A549 (cell line): Measurements from ENCODE around the gene DISC1. TPM values are rescaled to one million over a fixed set of nuclear protein-coding genes. Genes with fewer than 3 reads are reported as not detected.

Source experiments
- ATAC-seq, 2 experiments: fragments of 200-7000 bp in 1 of 2; fragments of >200 bp in 1 of 2; cut with Nextera tagmentation in 1 of 2; cut with Tn5 transposase in 1 of 2; 3 replicates each; pipeline versions ENCODE4 v1.8.0 to v1.9.1; 2018 to 2020; ENCODE audit warnings: mild to moderate bottlenecking in 1 of 2, moderate library complexity in 1 of 2
- CTCF ChIA-PET: fragments of 300-600 bp; sonication (Branson Sonifier 250); formaldehyde crosslinking; extraction: SDS; loops from one replicate; lab custom pipeline; 2021; ENCODE audit warnings: antibody characterized with exemption, inconsistent platforms; lab: Yijun Ruan, JAX
- POLR2A ChIA-PET: fragments of 350-600 bp; formaldehyde crosslinking; extraction: SDS; loops from one replicate; lab custom pipeline; 2021; ENCODE audit warnings: antibody characterized with exemption, inconsistent platforms; lab: Yijun Ruan, JAX
- DNase-seq, 2 experiments: peaks; one replicate each; pipeline versions ENCODE4 v3.0.0 to v3.0.0-alpha.2; 2011 to 2016; ENCODE audit warnings: low read depth in 1 of 2, low spot score in 1 of 2
- FAIRE-seq: peaks from 2 replicates; lab custom pipeline; 2011; peaks lifted over from hg19 to GRCh38; lab: Jason Lieb, UNC
- H3K27ac ChIP-seq, 2 experiments: fragments of >200 bp; sonication (Bioruptor Twin); formaldehyde crosslinking; 3 replicates each; pipeline ENCODE4 v1.5.1; 2016 to 2017
- H3K4me1 ChIP-seq: fragments of >200 bp; sonication (Bioruptor Twin); formaldehyde crosslinking; 3 replicates; pipeline ENCODE4 v1.6.1; 2016
- H3K4me2 ChIP-seq: fragments of >200 bp; sonication (Bioruptor Twin); formaldehyde crosslinking; 3 replicates; pipeline ENCODE4 v1.6.1; 2016
- H3K4me3 ChIP-seq: fragments of >200 bp; sonication (Bioruptor Twin); formaldehyde crosslinking; 3 replicates; pipeline ENCODE4 v1.5.1; 2016
- H3K9me3 ChIP-seq: fragments of >200 bp; sonication (Bioruptor Twin); formaldehyde crosslinking; 3 replicates; pipeline ENCODE4 v1.6.1; 2016
- CHD4 ChIP-seq: fragments of 200-600 bp; sonication (generic); IDR thresholded peaks from 2 replicates; pipeline ENCODE4 v1.6.1; 2016; ENCODE audit warnings: antibody characterized with exemption, mild to moderate bottlenecking, borderline replicate concordance
- EHF ChIP-seq: fragments of 250-450 bp; sonication (Bioruptor Pico); IDR thresholded peaks from 2 replicates; pipeline ENCODE4 v1.5.0; 2020; ENCODE audit warnings: mild to moderate bottlenecking
- ELK1 ChIP-seq: fragments of 150-350 bp; IDR thresholded peaks from 2 replicates; pipeline ENCODE4 v1.6.1; 2014; ENCODE audit warnings: low read depth, mild to moderate bottlenecking, low read length
- EP300 ChIP-seq, 2 experiments: fragments of >200 bp; sonication (Bioruptor Twin); formaldehyde crosslinking; IDR thresholded peaks; 2 replicates in 1 of 2; 3 replicates in 1 of 2; pipeline ENCODE4 v1.6.1; 2016 to 2017
- FOSB ChIP-seq: fragments of 250-450 bp; sonication (Bioruptor Pico); IDR thresholded peaks from 2 replicates; pipeline ENCODE4 v1.5.0; 2020; ENCODE audit warnings: mild to moderate bottlenecking, moderate library complexity
- FOSL2 ChIP-seq, 2 experiments: fragments of 450-650 bp in 1 of 2; fragments of >200 bp in 1 of 2; sonication (Bioruptor Twin) in 1 of 2; formaldehyde crosslinking; IDR thresholded peaks; 2 replicates each; pipeline versions ENCODE4 v1.5.0 to v1.6.1; 2016 to 2020; ENCODE audit warnings: mild to moderate bottlenecking in 1 of 2, moderate library complexity in 1 of 2
- HDAC2 ChIP-seq: fragments of 200-600 bp; sonication (generic); IDR thresholded peaks from 2 replicates; pipeline ENCODE4 v1.6.1; 2016
- HMGXB4 ChIP-seq: fragments of 250-450 bp; sonication (Bioruptor Pico); IDR thresholded peaks from 2 replicates; pipeline ENCODE4 v1.5.0; 2021; ENCODE audit warnings: mild to moderate bottlenecking, moderate library complexity, borderline replicate concordance
- HOXA7 ChIP-seq: fragments of 250-450 bp; sonication (Bioruptor Pico); IDR thresholded peaks from 2 replicates; pipeline ENCODE4 v1.5.0; 2020; ENCODE audit warnings: mild to moderate bottlenecking, moderate library complexity
- HOXB5 ChIP-seq: fragments of 250-450 bp; sonication (Bioruptor Pico); IDR thresholded peaks from 2 replicates; pipeline ENCODE4 v1.5.0; 2020; ENCODE audit warnings: mild to moderate bottlenecking, moderate library complexity
- KDM1A ChIP-seq: fragments of 200-600 bp; sonication (generic); IDR thresholded peaks from 2 replicates; pipeline ENCODE4 v1.6.1; 2016; ENCODE audit warnings: low read depth, mild to moderate bottlenecking
- MAFK ChIP-seq: fragments of 450-650 bp; IDR thresholded peaks from 2 replicates; pipeline ENCODE4 v1.6.1; 2014; ENCODE audit not compliant: partially characterized antibody
- MYC ChIP-seq: IDR thresholded peaks from 2 replicates; pipeline ENCODE4 v1.6.1; 2012; ENCODE audit warnings: mild to moderate bottlenecking, inconsistent platforms, low read length, improper control_type of control experiment, borderline replicate concordance
- NFE2L2 ChIP-seq: fragments of 150-350 bp; conservative IDR thresholded peaks from 2 replicates; pipeline ENCODE4 v1.6.1; 2014; ENCODE audit warnings: low read length
- NPAS2 ChIP-seq: fragments of 250-450 bp; sonication (Bioruptor Pico); IDR thresholded peaks from 2 replicates; pipeline ENCODE4 v1.8.0; 2022; ENCODE audit warnings: mild to moderate bottlenecking, moderate library complexity, borderline replicate concordance
- NR3C1 ChIP-seq: fragments of >200 bp; sonication (Bioruptor Twin); formaldehyde crosslinking; IDR thresholded peaks from 3 replicates; pipeline ENCODE4 v1.6.1; 2017
- PHF8 ChIP-seq: fragments of 200-600 bp; sonication (generic); IDR thresholded peaks from 2 replicates; pipeline ENCODE4 v1.6.1; 2016; ENCODE audit warnings: low read depth, mild to moderate bottlenecking, antibody characterized with exemption, moderate library complexity, borderline replicate concordance
- RAD21 ChIP-seq, 2 experiments: fragments of >200 bp in 1 of 2; sonication (Bioruptor Twin) in 1 of 2; formaldehyde crosslinking in 1 of 2; IDR thresholded peaks in 1 of 2; conservative IDR thresholded peaks in 1 of 2; 2 replicates in 1 of 2; 3 replicates in 1 of 2; pipeline ENCODE4 v1.6.1; 2012 to 2018; ENCODE audit warnings: inconsistent platforms in 1 of 2
- REST ChIP-seq: fragments of 200-600 bp; sonication (generic); IDR thresholded peaks from 2 replicates; pipeline ENCODE4 v1.6.1; 2016; ENCODE audit warnings: antibody characterized with exemption, mild to moderate bottlenecking, moderate library complexity
- RFX5 ChIP-seq: fragments of 450-650 bp; IDR thresholded peaks from 2 replicates; pipeline ENCODE4 v1.7.1; 2014; ENCODE audit warnings: antibody characterized with exemption, mild to moderate bottlenecking, moderate library complexity
- RNF2 ChIP-seq: fragments of 200-600 bp; sonication (generic); IDR thresholded peaks from 2 replicates; pipeline ENCODE4 v1.6.1; 2016; ENCODE audit warnings: low read depth, mild to moderate bottlenecking, antibody characterized with exemption, moderate library complexity, borderline replicate concordance
- TFCP2L1 ChIP-seq: fragments of 250-450 bp; sonication (Bioruptor Pico); IDR thresholded peaks from 2 replicates; pipeline ENCODE4 v1.5.0; 2021; ENCODE audit warnings: mild to moderate bottlenecking
- ZFP36 ChIP-seq: fragments of 450-650 bp; IDR thresholded peaks from 2 replicates; pipeline ENCODE4 v1.6.1; 2014; ENCODE audit warnings: borderline replicate concordance; ENCODE audit not compliant: partially characterized antibody
- ZNF302 ChIP-seq: fragments of 250-450 bp; sonication (Bioruptor Pico); IDR thresholded peaks from 2 replicates; pipeline ENCODE4 v1.9.0; 2021; ENCODE audit warnings: inconsistent platforms, mild to moderate bottlenecking, moderate library complexity
- WGBS: methylation state at CpG from one replicate; pipeline ENCODE4 v1.1.6; 2017; ENCODE audit errors: missing lambda C conversion rate; 5-methylcytosine and 5-hydroxymethylcytosine counted together
- polyA plus RNA-seq, 4 experiments: library from polyadenylated mRNA; depleted of rRNA in 3 of 4; stranded (reverse); fragments of >200 nt; fragmentation: RNase III in 1 of 4; extraction: RNeasy Plus Mini Kit Qiagen cat#74134 plus additional on column Dnase treatment in 1 of 4; gene quantifications; 2 replicates in 3 of 4; 3 replicates in 1 of 4; pipeline ENCODE4 v1.2.3, GENCODE V29; 2011 to 2017
- TF ChIP-seq, protein P1 (sequence below): fragments of 450-650 bp; IDR thresholded peaks from 2 replicates; pipeline ENCODE4 v1.6.1; 2014; ENCODE audit warnings: antibody characterized with exemption
- TF ChIP-seq, protein P2 (sequence below): IDR thresholded peaks from 2 replicates; pipeline ENCODE4 v1.6.1; 2012
- TF ChIP-seq, protein P3 (sequence below): fragments of >200 bp; sonication (Bioruptor Twin); formaldehyde crosslinking; IDR thresholded peaks from 2 replicates; pipeline ENCODE4 v1.6.1; 2016

The DISC1 gene
- polyA plus RNA-seq, 2 of the 4 experiments (the other 2 are of a cell fraction), result 0.39 to 0.74 TPM

- no peaks in the 10 kb centered on the region for H3K9me3 ChIP-seq
- ATAC-seq (no peak), DNase-seq (no peak), FAIRE-seq (no peak)
- 70% methylated on average over 6 of the region's 6 CpGs for WGBS
- H3K4me1 ChIP-seq, result peaks cover 3% of the 10 kb centered on the region; the same call in 1 of the 3 replicates
- no peak overlapping the region for H3K27ac ChIP-seq
- ChIA-PET CTCF (no interaction called here), POLR2A (no interaction called here)
- no peak overlapping the region for H3K4me2 ChIP-seq
- TF ChIP-seq PHF8 (no peak), EHF (CRISPR knock-in tag) (no peak), KDM1A (no peak), REST (no peak), NPAS2 (CRISPR knock-in tag) (no peak), HOXB5 (CRISPR knock-in tag) (no peak), MAFK (no peak), HMGXB4 (no peak), RAD21 (conservative IDR thresholded peaks at IDR 0.05 in 1 of 2, IDR thresholded peaks at IDR 0.05 in 1 of 2) (no peak), NR3C1 (no peak), EP300 (IDR thresholded peaks at IDR 0.05) (no peak), ELK1 (no peak), NFE2L2 (no peak), TFCP2L1 (no peak), ZFP36 (no peak)
- TF ChIP-seq, protein P1, sequence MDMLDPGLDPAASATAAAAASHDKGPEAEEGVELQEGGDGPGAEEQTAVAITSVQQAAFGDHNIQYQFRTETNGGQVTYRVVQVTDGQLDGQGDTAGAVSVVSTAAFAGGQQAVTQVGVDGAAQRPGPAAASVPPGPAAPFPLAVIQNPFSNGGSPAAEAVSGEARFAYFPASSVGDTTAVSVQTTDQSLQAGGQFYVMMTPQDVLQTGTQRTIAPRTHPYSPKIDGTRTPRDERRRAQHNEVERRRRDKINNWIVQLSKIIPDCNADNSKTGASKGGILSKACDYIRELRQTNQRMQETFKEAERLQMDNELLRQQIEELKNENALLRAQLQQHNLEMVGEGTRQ, result no peak
- H3K4me3 ChIP-seq, result no peak overlapping the region
These were observed 135.4 kb downstream of the DISC1 start for GRCh38 chr1:231761747-231762541.

DNA sequence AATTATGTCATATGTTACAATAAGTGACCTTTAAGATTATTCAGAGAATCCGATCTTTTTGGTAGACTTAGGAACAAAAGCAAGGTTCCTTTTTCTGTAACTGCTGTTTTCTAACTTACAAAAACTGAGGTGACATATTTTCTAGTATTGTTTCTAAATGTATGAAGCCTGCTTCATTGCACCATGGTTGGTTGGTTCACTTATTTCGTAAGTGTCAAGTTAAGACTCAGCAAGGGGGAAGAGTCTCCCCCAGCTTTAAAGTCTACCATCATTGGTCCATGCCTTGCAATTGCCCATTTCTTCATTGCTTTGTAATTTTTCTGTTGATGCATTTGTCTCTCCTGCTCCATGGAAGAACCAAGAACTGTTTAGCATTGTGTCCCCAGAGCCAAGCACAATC is 136.9 kb downstream of the DISC1 start:
- DNase-seq, result no peak
- Histone ChIP-seq H3K27ac (no peak overlapping the region), H3K4me1 (no peaks in the 10 kb centered on the region), H3K4me2 (no peak overlapping the region), H3K9me3 (no peaks in the 10 kb centered on the region), H3K4me3 (no peak overlapping the region)
- 78% methylated on average over 2 of the region's 2 CpGs for WGBS
- ATAC-seq, result no peak
- CTCF ChIA-PET, result no interaction called here
- no peak for FAIRE-seq
- POLR2A ChIA-PET, result no interaction called here
- no peak for TF ChIP-seq ZNF302 (CRISPR knock-in tag)
- no peak for TF ChIP-seq CHD4
- TF ChIP-seq RFX5, result no peak
- TF ChIP-seq FOSL2 (IDR thresholded peaks at IDR 0.05), result no peak
- no peak for TF ChIP-seq FOSL2 (CRISPR knock-in tag; IDR thresholded peaks at IDR 0.05)
- TF ChIP-seq HDAC2, result no peak
- TF ChIP-seq PHF8, result no peak
- no peak for TF ChIP-seq HOXA7 (CRISPR knock-in tag)
- TF ChIP-seq MYC, result no peak
- TF ChIP-seq, protein P1, result no peak
- no peak for TF ChIP-seq RNF2
- TF ChIP-seq, protein P2, sequence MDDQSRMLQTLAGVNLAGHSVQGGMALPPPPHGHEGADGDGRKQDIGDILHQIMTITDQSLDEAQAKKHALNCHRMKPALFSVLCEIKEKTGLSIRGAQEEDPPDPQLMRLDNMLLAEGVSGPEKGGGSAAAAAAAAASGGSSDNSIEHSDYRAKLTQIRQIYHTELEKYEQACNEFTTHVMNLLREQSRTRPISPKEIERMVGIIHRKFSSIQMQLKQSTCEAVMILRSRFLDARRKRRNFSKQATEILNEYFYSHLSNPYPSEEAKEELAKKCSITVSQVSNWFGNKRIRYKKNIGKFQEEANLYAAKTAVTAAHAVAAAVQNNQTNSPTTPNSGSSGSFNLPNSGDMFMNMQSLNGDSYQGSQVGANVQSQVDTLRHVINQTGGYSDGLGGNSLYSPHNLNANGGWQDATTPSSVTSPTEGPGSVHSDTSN, result no peak
- no peak for TF ChIP-seq FOSB
- TF ChIP-seq, protein P3, sequence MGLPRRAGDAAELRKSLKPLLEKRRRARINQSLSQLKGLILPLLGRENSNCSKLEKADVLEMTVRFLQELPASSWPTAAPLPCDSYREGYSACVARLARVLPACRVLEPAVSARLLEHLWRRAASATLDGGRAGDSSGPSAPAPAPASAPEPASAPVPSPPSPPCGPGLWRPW, result no peak
